Measurements from ENCODE around the gene VMAC. TPM values are rescaled to one million over a fixed set of nuclear protein-coding genes. Genes with fewer than 3 reads are reported as not detected.
A peak's percentile ranks its signal among the peaks of the same experiment; 100 is the strongest.
"Not testable (repeated sequence)": the region's sequence is repeated elsewhere in the genome, so short reads cannot be mapped to it uniquely, and the experiment has no call there.

Gene VMAC
- total and polyA plus RNA-seq, 5 experiments from 2014 or later: 6.2 to 34.5 (median 8.4) TPM

GRCh38 chr19:5874496-5874895 is 30.2 kb upstream of the VMAC start:
- H3K4me3 Mint-ChIP-seq, DNase-seq, H3K36me3 Mint-ChIP-seq, H3K4me1 Mint-ChIP-seq, ATAC-seq, POLR2A ChIA-PET, H3K9me3 Mint-ChIP-seq: not testable (repeated sequence)
- H3K27ac Mint-ChIP-seq: peak overlapping the region in 1 of 10 donors; percentile 52
- H3K27me3 Mint-ChIP-seq: peaks cover under 1 to 29% (median 17%) of the 10 kb centered on the region in 5 donors

GRCh38 chr19:5877427-5877826 is 27.2 kb upstream of the VMAC start:
- ATAC-seq: no peak
- no peak for DNase-seq
- Mint-ChIP-seq H3K27ac (no peak overlapping the region), H3K4me3 (no peak overlapping the region), H3K36me3 (no peaks in the 10 kb centered on the region), H3K4me1 (no peaks in the 10 kb centered on the region), H3K9me3 (no peaks in the 10 kb centered on the region), H3K27me3 (peaks cover 3 to 37% (median 21%) of the 10 kb centered on the region in 5 donors)
- POLR2A ChIA-PET: no interaction called here

- no peak overlapping the region for H3K4me3 Mint-ChIP-seq
- POLR2A ChIA-PET: no interaction called here
- H3K9me3 Mint-ChIP-seq: no peaks in the 10 kb centered on the region
- H3K27me3 Mint-ChIP-seq: peaks cover 3 to 39% (median 24%) of the 10 kb centered on the region in 5 donors
- H3K36me3 Mint-ChIP-seq: no peaks in the 10 kb centered on the region
- H3K4me1 Mint-ChIP-seq: no peaks in the 10 kb centered on the region
- no peak for DNase-seq
- no peak for ATAC-seq
- H3K27ac Mint-ChIP-seq: no peak overlapping the region
Observed at GRCh38 chr19:5877882-5878281, 26.8 kb upstream of the VMAC start.

- Mint-ChIP-seq H3K4me1 (no peaks in the 10 kb centered on the region), H3K4me3 (no peak overlapping the region), H3K27ac (no peak overlapping the region), H3K27me3 (peaks cover 7 to 47% (median 25%) of the 10 kb centered on the region in 5 donors), H3K9me3 (no peaks in the 10 kb centered on the region), H3K36me3 (no peaks in the 10 kb centered on the region)
- no peak for DNase-seq
- no peak for ATAC-seq
- POLR2A ChIA-PET: no interaction called here
Observed at GRCh38 chr19:5880196-5880595, 24.5 kb upstream of the VMAC start.

DNA sequence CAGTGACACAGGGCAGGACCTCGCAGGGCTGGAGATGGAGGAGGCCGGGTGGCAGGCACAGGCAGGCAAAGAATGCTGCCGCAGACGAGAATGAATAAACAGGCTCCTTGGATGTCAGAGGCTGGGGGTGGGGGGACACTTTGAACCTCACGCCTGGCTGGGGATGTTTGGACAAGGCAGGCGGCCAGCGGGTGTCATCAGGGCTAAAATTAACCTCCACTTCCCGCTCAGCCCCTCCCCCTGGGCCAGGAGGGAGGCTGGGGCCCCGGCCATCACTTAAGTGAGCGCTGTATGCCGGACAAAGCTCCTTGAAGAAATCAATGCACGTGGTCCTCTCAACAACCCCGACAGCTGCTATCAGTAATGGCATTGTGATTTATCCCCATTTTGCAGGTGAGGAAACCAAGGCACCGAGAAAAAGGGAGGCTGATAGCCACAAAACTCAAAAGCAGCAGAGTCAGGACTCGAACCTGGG is 24.0 kb upstream of the VMAC start:
- ATAC-seq (no peak), DNase-seq (no peak)
- POLR2A ChIA-PET: no interaction called here
- H3K4me3 Mint-ChIP-seq: no peak overlapping the region
- peaks cover 12 to 52% (median 29%) of the 10 kb centered on the region in 5 donors for H3K27me3 Mint-ChIP-seq
- no peak overlapping the region for H3K27ac Mint-ChIP-seq
- H3K9me3 Mint-ChIP-seq: no peaks in the 10 kb centered on the region
- no peaks in the 10 kb centered on the region for H3K4me1 Mint-ChIP-seq
- no peaks in the 10 kb centered on the region for H3K36me3 Mint-ChIP-seq

DNA sequence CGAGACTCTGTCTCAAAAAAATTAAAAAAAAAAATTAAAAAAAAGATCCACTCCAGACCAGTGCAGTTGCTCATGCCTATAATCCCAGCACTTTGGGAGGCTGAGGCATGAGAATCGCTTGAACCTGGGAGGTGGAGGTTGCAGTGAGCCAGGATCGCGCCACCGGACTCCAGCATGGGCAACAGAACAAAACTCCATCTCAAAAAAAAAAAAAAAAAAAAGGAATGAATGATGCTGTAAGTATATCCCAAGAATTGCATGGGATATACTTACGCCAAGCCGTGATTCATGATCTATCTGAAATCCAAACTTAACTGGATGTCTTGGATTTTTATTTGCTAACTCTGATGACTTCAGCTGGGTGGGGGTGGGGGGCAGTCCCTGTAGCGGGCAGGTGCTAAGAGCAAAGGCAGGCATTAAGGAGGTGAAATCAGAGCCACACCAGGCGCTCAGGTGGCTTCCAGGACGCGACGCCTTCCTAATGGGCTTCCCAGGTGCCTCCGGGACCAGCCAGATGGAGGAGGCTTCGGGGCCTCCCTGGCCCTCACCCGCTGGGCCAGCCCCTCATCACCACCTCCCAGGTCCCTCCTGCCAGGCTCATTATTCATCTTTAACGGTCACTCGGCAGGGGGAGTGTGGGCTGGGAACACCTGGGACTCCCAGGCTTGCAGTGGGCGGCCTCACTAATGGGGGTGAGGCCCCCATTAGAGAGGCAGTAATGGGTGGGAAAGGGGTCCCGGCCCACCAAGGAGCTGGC is 23.0 kb upstream of the VMAC start:
- Mint-ChIP-seq H3K9me3 (no peaks in the 10 kb centered on the region), H3K27me3 (peaks cover 12 to 51% (median 25%) of the 10 kb centered on the region in 5 donors), H3K36me3 (no peaks in the 10 kb centered on the region), H3K27ac (no peak overlapping the region), H3K4me1 (no peaks in the 10 kb centered on the region), H3K4me3 (no peak overlapping the region)
- POLR2A ChIA-PET: no interaction called here
- DNase-seq: no peak
- ATAC-seq: no peak

DNA sequence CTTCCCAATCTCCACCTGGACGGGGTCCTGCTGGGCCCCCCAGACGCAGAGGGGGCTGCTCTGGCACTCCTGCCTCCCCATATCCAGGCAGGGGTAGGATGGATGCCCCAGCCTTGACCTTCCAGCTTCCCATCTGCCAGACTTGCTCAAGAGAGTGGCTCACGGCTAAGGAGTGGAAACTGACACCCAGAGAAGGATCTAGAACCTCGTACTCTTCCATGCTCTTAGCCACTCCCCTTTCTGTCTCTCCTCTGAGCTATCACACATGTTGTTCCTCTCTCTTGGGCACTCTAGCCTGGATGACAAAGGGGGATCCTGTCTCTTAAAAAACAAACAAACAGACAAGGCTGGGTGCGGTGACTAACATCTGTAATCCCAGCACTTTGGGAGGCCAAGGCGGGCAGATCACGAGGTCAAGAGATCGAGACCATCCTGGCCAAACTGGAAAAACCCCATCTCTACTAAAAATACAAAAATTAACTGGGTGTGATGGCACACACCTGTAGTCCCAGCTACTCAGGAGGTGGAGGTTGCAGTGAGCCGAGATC is 22.2 kb upstream of the VMAC start:
- no peak for DNase-seq
- Mint-ChIP-seq H3K27me3 (peaks cover 12 to 48% (median 23%) of the 10 kb centered on the region in 5 donors), H3K4me3 (no peak overlapping the region), H3K9me3 (no peaks in the 10 kb centered on the region), H3K4me1 (no peaks in the 10 kb centered on the region), H3K27ac (no peak overlapping the region), H3K36me3 (no peaks in the 10 kb centered on the region)
- ATAC-seq: no peak
- POLR2A ChIA-PET: no interaction called here

- H3K4me3 Mint-ChIP-seq, DNase-seq, H3K27ac Mint-ChIP-seq, ATAC-seq, H3K36me3 Mint-ChIP-seq, POLR2A ChIA-PET, H3K4me1 Mint-ChIP-seq, H3K9me3 Mint-ChIP-seq: not testable (repeated sequence)
- H3K27me3 Mint-ChIP-seq: peaks cover 13 to 48% (median 18%) of the 10 kb centered on the region in 5 donors
Observed at GRCh38 chr19:5883157-5883873, 21.4 kb upstream of the VMAC start.

- H3K27ac Mint-ChIP-seq, DNase-seq, H3K4me3 Mint-ChIP-seq, ATAC-seq, H3K9me3 Mint-ChIP-seq, H3K36me3 Mint-ChIP-seq, POLR2A ChIA-PET, H3K4me1 Mint-ChIP-seq: not testable (repeated sequence)
- H3K27me3 Mint-ChIP-seq: peaks cover 13 to 45% (median 16%) of the 10 kb centered on the region in 5 donors
Observed at GRCh38 chr19:5884065-5884811, 20.4 kb upstream of the VMAC start.

DNA sequence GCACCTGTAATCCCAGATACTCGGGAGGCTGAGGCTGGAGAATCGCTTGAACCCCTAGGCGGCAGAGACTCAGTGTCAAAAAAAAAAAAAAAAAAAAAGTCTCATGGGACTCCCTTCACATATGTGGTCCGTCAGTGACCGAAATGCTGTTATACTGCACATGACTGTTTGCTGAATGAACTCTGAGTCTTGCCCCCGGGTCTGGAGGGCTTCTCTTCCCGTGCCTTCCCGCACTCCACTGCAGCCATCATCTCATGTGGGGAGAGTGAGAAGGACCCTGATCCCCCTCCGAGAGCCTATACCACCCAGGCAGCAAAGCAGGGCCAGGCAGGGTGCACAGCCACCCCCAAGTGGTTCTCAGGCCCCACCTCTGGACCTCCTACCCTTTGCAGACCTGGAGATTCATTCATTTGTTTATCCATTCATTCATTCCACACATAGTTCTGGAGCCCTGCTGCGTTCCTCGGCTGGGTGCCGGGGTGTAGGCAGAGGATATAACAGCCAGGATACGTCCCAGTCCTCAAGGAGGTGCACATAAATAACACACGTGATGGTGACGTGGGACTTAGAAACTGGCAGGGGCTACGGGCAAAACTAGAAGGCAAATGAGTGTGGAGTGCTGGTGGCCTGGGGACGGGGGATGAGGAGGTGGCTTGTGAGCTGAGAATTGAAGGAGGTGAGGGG is 15.2 kb upstream of the VMAC start:
- H3K27ac Mint-ChIP-seq: peak overlapping the region in 3 of 10 donors; percentile 6 to 61 (median 35)
- DNase-seq: no peak
- POLR2A ChIA-PET: interaction anchor here (0.8 to 4.7 kb wide), 2 partner anchors 14 to 25 kb away, joined by 5 to 26 read pairs; partner anchors contain the start of genes CAPS, NDUFA11 and VMAC
- peaks cover 0 to 2% (median 0%) of the 10 kb centered on the region in 3 donors for H3K36me3 Mint-ChIP-seq
- ATAC-seq: no peak
- H3K27me3 Mint-ChIP-seq: peaks cover 6 to 41% (median 15%) of the 10 kb centered on the region in 5 donors
- no peak overlapping the region for H3K4me3 Mint-ChIP-seq
- peaks cover 0 to 7% (median 3%) of the 10 kb centered on the region in 4 donors for H3K4me1 Mint-ChIP-seq
- H3K9me3 Mint-ChIP-seq: no peaks in the 10 kb centered on the region

DNA sequence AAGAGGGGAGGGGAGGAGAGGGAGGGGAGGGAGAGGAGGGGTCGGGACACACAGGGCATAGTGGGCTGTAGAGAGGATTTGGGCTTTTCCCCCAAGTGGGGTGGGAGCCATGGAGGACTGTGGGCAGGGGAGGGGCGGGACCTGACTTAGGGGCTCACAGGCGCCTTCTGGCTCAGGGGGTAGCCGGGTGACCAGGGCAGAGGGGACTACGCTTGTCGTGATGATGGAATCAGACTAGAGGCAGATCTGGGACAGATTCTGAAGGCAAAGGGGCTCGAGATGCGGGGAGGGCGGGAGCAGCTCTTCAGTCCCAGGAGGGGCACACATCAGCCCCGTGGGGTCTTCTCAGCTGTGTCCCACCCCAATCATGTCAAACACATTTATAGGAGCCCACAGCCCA is 14.6 kb upstream of the VMAC start:
- ATAC-seq (no peak), DNase-seq (no peak)
- Mint-ChIP-seq H3K4me1 (peaks cover 0 to 7% (median 3%) of the 10 kb centered on the region in 4 donors), H3K4me3 (no peak overlapping the region), H3K27ac (peak overlapping the region in 1 of 10 donors; percentile 6), H3K27me3 (peaks cover 6 to 38% (median 15%) of the 10 kb centered on the region in 5 donors), H3K36me3 (peaks cover 0 to 4% (median 0%) of the 10 kb centered on the region in 3 donors), H3K9me3 (no peaks in the 10 kb centered on the region)
- POLR2A ChIA-PET: interaction anchor here (1.2 to 4.7 kb wide), 2 partner anchors 13 to 67 kb away, joined by 3 to 26 read pairs; partner anchors contain the start of genes NDUFA11 and VMAC

- H3K36me3 Mint-ChIP-seq: peaks cover 0 to 7% (median 0%) of the 10 kb centered on the region in 3 donors
- peaks cover 1 to 26% (median 8%) of the 10 kb centered on the region in 5 donors for H3K27me3 Mint-ChIP-seq
- peaks cover 0 to 7% (median 4%) of the 10 kb centered on the region in 4 donors for H3K4me1 Mint-ChIP-seq
- peak; percentile 9 to 13 for ATAC-seq
- POLR2A ChIA-PET: interaction anchor here (1.0 to 4.7 kb wide), 4 partner anchors 12 to 87 kb away, joined by 3 to 26 read pairs (median 4); partner anchors contain the start of genes NDUFA11 and VMAC
- peak overlapping the region in 2 of 10 donors; percentile 52 to 88 for H3K27ac Mint-ChIP-seq
- no peaks in the 10 kb centered on the region for H3K9me3 Mint-ChIP-seq
- DNase-seq: no peak
- H3K4me3 Mint-ChIP-seq: no peak overlapping the region
Observed at GRCh38 chr19:5891572-5891937, 13.1 kb upstream of the VMAC start.

Measured in naive thymus-derived CD8-positive, alpha-beta T cell (primary cell).